ENCODE data around the gene RAB3IL1. TPM values are rescaled to one million over a fixed set of nuclear protein-coding genes. Genes with fewer than 3 reads are reported as not detected.

The RAB3IL1 gene
- total RNA-seq, 2 experiments from 2014 or later = 0.28 to 1.6 TPM

GRCh38 chr11:61922539-61922938, 5.2 kb upstream of the RAB3IL1 start:
- no peaks in the 10 kb centered on the region for H3K9me3 Mint-ChIP-seq
- H3K27me3 Mint-ChIP-seq = peaks cover 41% of the 10 kb centered on the region
- no peaks in the 10 kb centered on the region for H3K36me3 Mint-ChIP-seq
- ATAC-seq (ENCODE audit: low read depth) (no peak), DNase-seq (no peak)
- peaks cover 4% of the 10 kb centered on the region for H3K4me1 Mint-ChIP-seq
- POLR2A ChIA-PET = no interaction called here
- H3K4me3 Mint-ChIP-seq = no peak overlapping the region
- no peak overlapping the region for H3K27ac Mint-ChIP-seq

GRCh38 chr11:61921446-61921845, 4.1 kb upstream of the RAB3IL1 start:
- peaks cover 44% of the 10 kb centered on the region for H3K27me3 Mint-ChIP-seq
- POLR2A ChIA-PET = no interaction called here
- DNase-seq (no peak), ATAC-seq (ENCODE audit: low read depth) (no peak)
- H3K4me3 Mint-ChIP-seq = no peak overlapping the region
- H3K36me3 Mint-ChIP-seq = no peaks in the 10 kb centered on the region
- H3K9me3 Mint-ChIP-seq = no peaks in the 10 kb centered on the region
- no peak overlapping the region for H3K27ac Mint-ChIP-seq
- H3K4me1 Mint-ChIP-seq = peaks cover 4% of the 10 kb centered on the region

- peaks cover 53% of the 10 kb centered on the region for H3K27me3 Mint-ChIP-seq
- H3K4me3 Mint-ChIP-seq = no peak overlapping the region
- no peak for DNase-seq
- H3K27ac Mint-ChIP-seq = no peak overlapping the region
- POLR2A ChIA-PET = no interaction called here
- H3K4me1 Mint-ChIP-seq = peaks cover 4% of the 10 kb centered on the region
- ATAC-seq (ENCODE audit: low read depth) = no peak
- no peaks in the 10 kb centered on the region for H3K36me3 Mint-ChIP-seq
- H3K9me3 Mint-ChIP-seq = no peaks in the 10 kb centered on the region
Measured at GRCh38 chr11:61919705-61920631, 2.6 kb upstream of the RAB3IL1 start.

GRCh38 chr11:61918938-61919704, 1.8 kb upstream of the RAB3IL1 start:
- POLR2A ChIA-PET = no interaction called here
- DNase-seq (no peak), ATAC-seq (ENCODE audit: low read depth) (no peak)
- peaks cover 4% of the 10 kb centered on the region for H3K4me1 Mint-ChIP-seq
- H3K9me3 Mint-ChIP-seq = no peaks in the 10 kb centered on the region
- peaks cover 47% of the 10 kb centered on the region for H3K27me3 Mint-ChIP-seq
- no peak overlapping the region for H3K4me3 Mint-ChIP-seq
- H3K36me3 Mint-ChIP-seq = no peaks in the 10 kb centered on the region
- no peak overlapping the region for H3K27ac Mint-ChIP-seq

- DNase-seq (no peak), ATAC-seq (ENCODE audit: low read depth) (no peak)
- Mint-ChIP-seq H3K27ac (no peak overlapping the region), H3K27me3 (peaks cover 45% of the 10 kb centered on the region), H3K36me3 (no peaks in the 10 kb centered on the region), H3K9me3 (no peaks in the 10 kb centered on the region), H3K4me3 (peak overlapping the region; percentile 54), H3K4me1 (peaks cover 4% of the 10 kb centered on the region)
- POLR2A ChIA-PET = no interaction called here
Measured at GRCh38 chr11:61918251-61918937, 1.0 kb upstream of the RAB3IL1 start.

- H3K27me3 Mint-ChIP-seq = peaks cover 45% of the 10 kb centered on the region
- H3K4me3 Mint-ChIP-seq = peak overlapping the region; percentile 8
Measured at GRCh38 chr11:61916737-61917333, 531 bp downstream of the RAB3IL1 start.

GRCh38 chr11:61914471-61915171, 2.7 kb downstream of the RAB3IL1 start:
- DNase-seq = no peak
- H3K36me3 Mint-ChIP-seq = no peaks in the 10 kb centered on the region
- H3K27ac Mint-ChIP-seq = no peak overlapping the region
- POLR2A ChIA-PET = no interaction called here
- H3K4me3 Mint-ChIP-seq = no peak overlapping the region
- H3K27me3 Mint-ChIP-seq = peaks cover 36% of the 10 kb centered on the region
- no peak for ATAC-seq (ENCODE audit: low read depth)
- H3K9me3 Mint-ChIP-seq = no peaks in the 10 kb centered on the region
- peaks cover 7% of the 10 kb centered on the region for H3K4me1 Mint-ChIP-seq

More at GRCh38 chr11:61916737-61917333, 531 bp downstream of the RAB3IL1 start:
- no peaks in the 10 kb centered on the region for H3K9me3 Mint-ChIP-seq
- DNase-seq = no peak
- ATAC-seq (ENCODE audit: low read depth) = no peak
- no peaks in the 10 kb centered on the region for H3K36me3 Mint-ChIP-seq
- no peak overlapping the region for H3K27ac Mint-ChIP-seq
- POLR2A ChIA-PET = no interaction called here
- peaks cover 7% of the 10 kb centered on the region for H3K4me1 Mint-ChIP-seq

GRCh38 chr11:61913699-61914395, 3.5 kb downstream of the RAB3IL1 start:
- POLR2A ChIA-PET = no interaction called here
- no peaks in the 10 kb centered on the region for H3K9me3 Mint-ChIP-seq
- no peak for DNase-seq
- no peak overlapping the region for H3K27ac Mint-ChIP-seq
- H3K27me3 Mint-ChIP-seq = peaks cover 29% of the 10 kb centered on the region
- no peak for ATAC-seq (ENCODE audit: low read depth)
- peaks cover 7% of the 10 kb centered on the region for H3K4me1 Mint-ChIP-seq
- no peak overlapping the region for H3K4me3 Mint-ChIP-seq
- H3K36me3 Mint-ChIP-seq = no peaks in the 10 kb centered on the region

GRCh38 chr11:61912991-61913698, 4.2 kb downstream of the RAB3IL1 start:
- Mint-ChIP-seq H3K36me3 (no peaks in the 10 kb centered on the region), H3K4me1 (peaks cover 6% of the 10 kb centered on the region), H3K9me3 (no peaks in the 10 kb centered on the region), H3K27ac (no peak overlapping the region), H3K27me3 (peaks cover 22% of the 10 kb centered on the region), H3K4me3 (no peak overlapping the region)
- POLR2A ChIA-PET = no interaction called here
- ATAC-seq (ENCODE audit: low read depth) (no peak), DNase-seq (no peak)

GRCh38 chr11:61912530-61912898, 4.9 kb downstream of the RAB3IL1 start:
- no peak for ATAC-seq (ENCODE audit: low read depth)
- H3K27me3 Mint-ChIP-seq = peaks cover 16% of the 10 kb centered on the region
- no peak overlapping the region for H3K4me3 Mint-ChIP-seq
- no peaks in the 10 kb centered on the region for H3K36me3 Mint-ChIP-seq
- no peak overlapping the region for H3K27ac Mint-ChIP-seq
- no peak for DNase-seq
- H3K4me1 Mint-ChIP-seq = peaks cover 3% of the 10 kb centered on the region
- POLR2A ChIA-PET = no interaction called here
- H3K9me3 Mint-ChIP-seq = no peaks in the 10 kb centered on the region

GRCh38 chr11:61911701-61912529, 5.5 kb downstream of the RAB3IL1 start:
- Mint-ChIP-seq H3K27me3 (peaks cover 16% of the 10 kb centered on the region), H3K4me3 (no peak overlapping the region), H3K36me3 (no peaks in the 10 kb centered on the region), H3K27ac (no peak overlapping the region), H3K4me1 (peaks cover 3% of the 10 kb centered on the region), H3K9me3 (no peaks in the 10 kb centered on the region)
- ATAC-seq (ENCODE audit: low read depth) = no peak
- no peak for DNase-seq
- POLR2A ChIA-PET = no interaction called here

Data from activated naive CD8-positive, alpha-beta T cell treated with anti-CD3 and anti-CD28 coated beads, Interleukin-2, amount 10 ng/mL, durations not matched to agents 7 days and 5 days (primary cell).